HG02588 (cell line): ENCODE data around the gene TNFSF4.

ENCODE experiments used
- ATAC-seq: cut with Tn5 transposase; IDR thresholded peaks from one replicate; pipeline ENCODE4 v1.9.1; 2021; ENCODE audit warnings: mild to moderate bottlenecking, moderate library complexity; ENCODE audit not compliant: unreplicated experiment

TNFSF4 gene

DNA sequence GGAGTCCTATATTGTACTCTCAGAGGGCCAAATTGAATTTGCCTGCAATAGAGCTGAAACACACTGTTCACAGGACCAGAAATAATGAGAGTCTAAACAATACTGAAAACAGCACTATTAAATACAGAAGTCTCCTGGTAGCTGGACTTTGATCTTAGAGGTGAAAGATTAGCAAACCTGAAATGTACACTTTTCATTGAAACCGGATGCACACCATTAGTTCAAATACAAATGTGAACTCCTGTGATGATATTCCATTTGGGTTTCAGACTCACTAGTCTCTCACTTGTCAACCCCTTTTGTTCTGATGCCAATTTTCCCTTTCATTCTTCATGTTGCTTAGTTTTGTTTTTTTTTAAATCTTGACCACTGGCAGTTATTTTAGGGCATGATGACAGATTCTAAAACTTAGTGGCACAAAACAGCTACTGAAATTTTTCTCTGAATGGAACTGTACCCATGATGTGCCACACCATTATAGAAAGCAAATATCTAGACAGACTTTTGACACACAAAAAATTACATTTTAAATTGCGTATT, 5.9 kb upstream of the TNFSF4 start:
- peak; percentile 86 for ATAC-seq

DNA sequence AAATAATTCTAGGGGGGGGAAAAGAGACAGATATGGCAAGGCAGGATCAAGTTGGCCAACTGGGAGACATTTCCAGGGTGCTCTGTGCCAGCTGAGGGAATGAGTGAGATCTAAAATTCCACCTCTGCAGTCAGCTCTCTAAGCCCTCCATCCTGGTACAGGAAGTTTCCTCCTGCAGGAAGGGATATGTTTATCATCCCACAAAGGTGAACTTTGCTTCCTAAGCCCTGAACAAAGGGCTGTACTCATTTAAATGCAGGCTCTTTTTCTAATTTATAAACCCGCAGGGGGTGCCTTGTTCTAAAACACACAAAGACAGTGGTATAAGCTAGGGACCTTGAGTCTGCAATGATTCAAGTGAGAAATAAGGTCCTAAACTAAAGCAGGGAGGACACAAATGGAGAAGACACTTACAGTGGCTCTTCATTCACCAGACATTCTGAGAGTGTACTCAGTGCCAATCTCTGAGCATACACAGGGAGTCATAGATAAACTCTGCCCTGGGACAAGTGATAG, 3.6 kb upstream of the TNFSF4 start:
- no peak for ATAC-seq

DNA sequence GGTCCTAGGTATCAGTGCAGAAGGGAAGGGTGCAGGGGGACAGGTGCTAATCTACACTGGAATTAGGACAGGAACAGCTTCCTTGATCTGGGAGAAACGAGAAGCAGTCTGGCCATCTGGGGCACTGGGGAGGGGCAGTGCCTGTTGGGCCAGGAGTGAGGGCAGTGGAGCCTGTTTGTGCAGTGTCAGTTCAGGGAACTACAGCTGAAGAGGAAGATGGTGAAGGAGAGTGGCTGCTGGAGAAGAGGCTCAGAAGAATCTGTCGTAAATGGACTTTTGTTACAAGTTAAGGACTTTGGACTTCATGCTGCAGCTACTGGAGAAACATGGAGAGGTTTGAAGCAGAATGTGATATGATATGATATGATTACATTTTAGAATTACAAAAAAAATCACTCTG, 3.2 kb upstream of the TNFSF4 start:
- ATAC-seq = no peak

DNA sequence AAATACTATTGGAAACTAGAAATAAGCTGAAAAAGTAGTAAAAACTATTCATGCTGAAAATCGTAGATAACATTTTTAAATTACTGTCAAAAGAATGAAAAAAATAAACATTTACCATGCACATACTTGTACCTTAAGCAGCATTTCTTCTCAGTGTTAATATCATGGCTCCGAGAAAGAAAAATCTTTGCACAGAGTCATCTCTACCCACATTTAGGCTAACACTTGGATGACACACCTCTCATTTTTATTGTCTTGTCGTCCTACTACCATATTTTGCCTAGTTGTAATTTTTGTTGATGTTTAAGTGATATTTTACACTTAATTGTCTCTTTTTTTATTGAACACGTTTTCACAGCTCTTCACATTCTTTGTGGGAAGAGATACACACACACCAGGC, 1.7 kb upstream of the TNFSF4 start:
- no peak for ATAC-seq

DNA sequence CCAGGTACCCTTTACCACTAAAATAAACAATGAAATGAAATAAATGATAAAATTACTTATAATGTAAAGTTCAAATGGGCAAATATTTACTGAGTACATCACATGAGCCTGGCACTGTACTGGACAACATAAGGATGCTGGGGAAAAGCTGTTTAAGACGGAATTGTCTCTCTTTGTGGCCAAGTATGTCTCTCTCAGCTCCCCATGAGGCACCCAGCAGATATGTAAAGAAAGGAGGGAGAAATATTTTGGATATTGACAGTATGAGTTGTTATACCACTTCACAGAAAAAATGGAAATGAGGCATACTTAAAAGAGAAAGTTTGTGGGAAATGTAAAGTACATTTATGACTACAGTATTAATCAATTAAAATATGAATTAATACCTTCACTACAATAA, 1.0 kb upstream of the TNFSF4 start:
- ATAC-seq = no peak

DNA sequence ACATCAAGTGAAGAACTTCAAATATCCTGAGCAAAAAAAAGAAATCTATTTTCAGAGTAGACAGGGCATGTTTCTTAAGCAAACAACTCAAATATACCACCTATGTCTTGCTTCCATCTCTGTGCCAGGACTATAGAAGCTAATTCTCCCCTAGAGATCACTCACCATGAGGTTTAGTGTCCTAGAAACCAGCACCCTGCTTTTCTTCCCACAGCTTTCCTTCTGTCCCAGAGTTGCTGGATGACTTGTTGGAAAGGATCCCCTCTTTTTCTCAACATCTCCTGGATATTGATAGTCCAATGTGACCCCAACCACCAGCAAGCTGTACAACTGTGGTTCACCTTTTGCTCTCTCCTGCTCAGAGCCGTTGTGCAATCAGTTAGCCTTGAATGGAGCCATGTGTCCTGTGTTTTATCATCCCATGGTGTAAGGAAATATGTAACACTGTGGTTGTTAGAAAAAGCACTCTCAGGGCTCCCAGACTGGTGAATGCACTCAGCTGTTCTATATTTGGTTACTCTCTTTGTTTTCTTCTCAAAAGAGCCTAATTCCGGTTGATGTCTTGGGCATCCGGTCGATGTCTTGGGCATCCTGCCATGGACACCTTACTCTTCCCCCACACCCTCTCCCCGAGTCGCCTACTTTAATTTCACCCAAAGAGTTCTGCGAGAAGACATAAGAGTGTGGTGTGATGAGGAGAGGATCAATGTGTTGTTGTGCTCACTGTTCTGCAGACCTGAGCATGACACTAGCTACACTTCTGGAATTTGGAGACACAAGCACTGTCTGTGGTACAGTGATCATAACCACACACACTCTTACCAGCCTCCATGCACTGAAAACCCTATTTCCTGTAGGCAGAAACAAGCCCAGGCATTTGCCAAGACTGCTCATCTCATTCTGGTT, 1.7 kb downstream of the TNFSF4 start:
- peak; percentile 39 for ATAC-seq

DNA sequence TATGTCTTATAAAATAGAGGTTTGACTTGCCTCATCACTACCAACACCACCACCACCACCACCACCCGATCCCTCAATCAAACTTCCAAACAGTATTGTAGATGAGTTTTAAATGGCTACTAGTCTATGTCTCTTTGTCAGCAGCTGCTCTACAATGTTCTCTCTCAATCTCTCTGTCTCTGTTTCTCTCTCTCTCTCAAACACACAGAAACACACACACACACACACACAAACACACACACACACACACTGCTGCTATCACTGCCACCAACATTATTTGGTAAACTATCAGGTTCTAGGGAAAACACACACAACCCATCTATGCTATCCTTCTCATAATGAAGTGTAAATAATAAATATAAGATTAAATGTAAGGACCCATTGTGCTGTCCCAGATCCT, 2.4 kb downstream of the TNFSF4 start:
- no peak for ATAC-seq

DNA sequence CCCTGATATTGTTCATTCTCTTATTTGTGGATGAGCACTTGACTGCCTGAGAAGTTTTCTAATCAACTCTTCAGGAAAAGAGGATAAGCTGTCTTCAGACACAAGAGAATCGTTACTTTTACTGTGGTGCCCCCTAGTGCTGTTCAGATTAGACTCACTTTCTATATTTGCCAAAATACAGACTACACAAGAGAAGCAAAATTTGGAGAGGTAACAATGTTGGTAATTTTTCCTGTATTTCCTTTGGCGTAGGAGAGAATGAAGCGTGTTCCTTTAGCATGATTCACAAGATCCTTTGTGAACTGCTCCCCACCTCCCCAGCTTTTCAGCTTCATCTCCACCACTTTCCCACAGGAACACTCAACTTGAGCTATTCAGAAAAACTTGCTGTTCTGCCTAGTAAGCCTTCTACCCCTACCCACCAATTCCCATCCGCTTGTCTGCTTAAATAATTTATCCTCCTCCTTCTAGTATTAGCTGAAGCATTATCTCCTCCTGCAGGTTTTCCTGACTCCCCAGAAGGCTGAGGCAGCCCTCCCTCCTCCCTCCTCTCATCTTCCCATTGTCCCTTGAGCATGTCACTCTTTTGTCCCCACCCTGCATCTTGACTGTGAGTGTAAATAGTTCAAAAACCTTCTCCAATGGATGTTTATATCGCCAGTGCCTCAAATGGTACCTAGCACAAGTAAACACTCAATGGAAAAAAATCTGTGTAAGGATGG, 4.5 kb downstream of the TNFSF4 start:
- ATAC-seq = no peak

DNA sequence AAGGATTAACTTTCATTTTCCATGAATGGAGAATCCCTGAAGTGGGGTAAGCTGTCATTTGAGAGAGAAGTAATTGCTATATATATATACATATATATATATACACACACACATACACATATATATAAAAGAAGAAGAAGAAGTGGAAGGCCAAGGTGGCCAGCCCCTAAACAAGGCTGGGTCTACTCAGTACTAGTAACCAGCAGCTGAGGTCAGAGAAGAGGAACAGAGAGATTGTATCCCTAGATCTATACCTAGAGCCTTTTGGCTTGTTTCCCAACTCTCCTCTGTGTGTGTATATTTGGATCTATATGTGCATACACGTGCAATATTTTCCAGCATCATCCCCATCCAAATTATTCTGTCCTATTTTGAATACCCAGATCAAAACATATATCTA, 5.2 kb downstream of the TNFSF4 start:
- no peak for ATAC-seq

DNA sequence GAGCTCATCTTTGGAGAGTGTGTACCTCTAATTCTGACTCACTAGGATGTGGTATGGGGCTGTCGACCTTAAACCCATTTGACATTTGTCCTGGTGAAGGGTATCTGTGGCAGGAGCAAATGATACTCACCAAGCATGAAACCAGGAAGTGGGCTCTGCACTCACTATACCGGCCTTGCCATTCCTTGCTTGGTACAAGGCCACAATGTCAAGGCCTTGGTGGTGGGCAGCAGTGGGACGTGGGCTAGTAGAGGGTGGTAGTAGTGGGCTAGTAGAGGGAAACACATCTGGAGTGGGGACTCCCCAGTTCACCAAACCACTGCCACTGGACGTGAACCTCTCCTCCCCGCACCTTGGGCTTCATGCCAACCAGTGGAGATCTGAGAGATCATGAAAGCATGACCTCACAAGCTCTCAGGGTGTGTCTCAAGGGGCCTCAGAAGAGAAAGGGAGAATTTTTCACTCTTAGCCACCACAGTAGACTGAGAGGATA, 11.5 kb downstream of the TNFSF4 start:
- peak; percentile 87 for ATAC-seq

DNA sequence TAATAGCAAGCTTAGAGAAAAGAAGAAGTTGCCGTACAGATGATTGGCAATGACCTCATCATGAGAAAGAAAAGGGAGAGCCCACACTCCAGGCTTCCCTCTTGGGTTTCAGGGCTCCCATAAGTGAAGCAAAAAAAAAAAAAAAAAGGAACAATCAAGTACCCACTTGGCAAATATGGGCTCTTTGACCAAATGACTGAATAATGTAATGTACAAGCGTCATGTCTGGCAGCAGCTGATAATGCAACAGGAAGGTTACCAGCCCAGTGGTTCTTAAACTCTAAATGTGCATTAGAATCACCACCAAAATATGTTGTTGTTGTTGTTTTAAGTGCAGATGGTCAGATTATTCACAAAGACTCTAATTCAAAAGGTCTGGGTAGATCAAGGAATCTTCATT, 13.5 kb downstream of the TNFSF4 start:
- ATAC-seq = no peak

DNA sequence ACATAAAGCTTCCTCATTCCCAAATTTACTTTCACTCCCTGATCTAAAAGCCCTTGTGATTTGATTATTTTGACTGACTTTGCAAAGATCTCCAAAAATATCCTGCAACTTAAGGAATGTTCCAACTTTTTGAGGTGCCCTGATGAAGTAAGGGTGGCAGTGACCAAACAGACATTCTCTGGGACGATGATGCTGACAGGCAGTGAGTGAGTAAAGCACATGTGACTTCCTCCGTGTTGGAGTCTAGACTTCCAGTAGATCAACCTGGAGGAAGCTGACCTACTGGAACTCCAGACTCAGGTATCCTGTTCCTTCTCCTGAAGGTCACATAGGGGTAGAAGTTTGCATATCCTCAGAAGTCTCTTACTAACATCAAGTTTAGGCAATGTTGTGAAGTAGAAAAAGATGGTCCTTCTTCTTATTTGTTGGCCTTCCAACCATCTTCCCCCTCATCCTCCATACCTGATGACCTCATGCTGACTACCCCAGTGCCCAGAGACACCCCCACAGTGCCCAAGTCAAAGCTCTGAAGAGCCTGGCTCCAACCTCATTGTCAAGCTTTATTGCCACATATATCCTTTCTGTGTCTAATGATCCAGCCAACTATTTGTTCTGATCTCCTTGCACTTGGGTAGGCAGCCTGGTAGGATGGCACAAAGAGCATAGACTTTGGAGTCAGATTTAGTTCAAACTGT, 16.0 kb downstream of the TNFSF4 start:
- ATAC-seq = no peak

DNA sequence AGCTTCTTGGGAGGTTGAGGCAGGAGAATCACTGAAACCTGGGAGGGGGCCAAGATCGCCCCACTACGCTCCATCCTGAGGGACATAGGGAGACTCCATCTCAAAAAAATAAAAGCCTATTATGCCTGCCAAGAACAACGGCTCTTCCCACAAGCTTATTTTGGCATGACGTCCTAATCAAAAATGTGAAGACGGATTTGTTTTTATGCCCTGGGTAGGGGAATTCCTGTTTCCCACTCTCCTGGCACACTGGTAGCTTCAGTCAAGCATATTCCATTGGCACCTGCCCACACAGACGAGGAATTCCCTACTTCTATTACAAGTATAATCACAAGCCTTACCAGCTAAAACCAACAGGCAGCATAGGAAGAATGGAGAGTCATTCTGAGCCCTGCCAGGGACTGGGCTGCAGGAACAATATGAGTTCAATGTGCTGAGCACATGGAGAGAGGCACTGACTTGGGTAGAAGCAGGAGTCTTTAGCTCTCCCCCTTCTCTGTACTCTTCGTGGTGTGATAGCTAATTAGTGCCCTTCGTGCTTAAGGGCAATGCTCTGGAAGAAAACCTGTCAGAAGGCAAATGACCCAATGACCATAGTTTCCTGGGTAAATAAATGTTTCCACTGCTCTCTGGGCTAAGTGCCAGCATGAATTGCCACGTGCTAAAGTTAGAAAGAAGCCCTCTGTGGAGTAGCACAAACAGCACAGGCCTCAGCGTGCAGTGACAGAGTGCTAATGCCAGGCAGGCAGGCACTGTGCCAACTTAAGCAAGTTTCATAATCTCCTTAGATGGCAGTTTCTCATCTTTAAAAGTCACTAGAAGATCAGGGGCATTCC, 16.8 kb downstream of the TNFSF4 start:
- ATAC-seq = no peak

DNA sequence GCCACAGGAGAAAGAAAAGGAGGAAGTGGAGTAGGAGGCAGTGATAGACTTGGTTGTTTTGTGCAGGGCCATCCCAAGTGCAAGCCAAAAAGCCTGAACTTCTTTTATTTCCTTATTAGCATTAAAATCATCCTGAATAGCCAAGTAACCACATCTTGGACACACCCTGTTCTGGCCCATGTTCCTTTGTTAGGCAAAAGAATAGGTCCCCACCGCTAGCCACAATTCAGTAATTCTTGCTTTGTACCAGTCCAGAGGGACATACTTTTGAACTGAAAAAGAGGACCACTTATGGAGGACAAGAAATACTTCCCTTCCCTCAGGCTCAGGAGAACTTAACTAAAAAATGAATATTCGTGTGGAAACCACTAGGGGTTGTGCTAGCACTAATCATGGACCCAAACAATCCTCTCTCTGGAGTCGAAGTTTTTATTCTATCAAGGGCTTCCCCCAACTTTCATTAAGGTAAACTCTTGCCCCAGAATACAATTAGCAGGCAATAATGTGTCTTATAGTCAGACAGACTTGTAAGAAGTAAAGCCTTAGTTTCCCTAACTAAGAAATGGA, 19.4 kb downstream of the TNFSF4 start:
- ATAC-seq = no peak

DNA sequence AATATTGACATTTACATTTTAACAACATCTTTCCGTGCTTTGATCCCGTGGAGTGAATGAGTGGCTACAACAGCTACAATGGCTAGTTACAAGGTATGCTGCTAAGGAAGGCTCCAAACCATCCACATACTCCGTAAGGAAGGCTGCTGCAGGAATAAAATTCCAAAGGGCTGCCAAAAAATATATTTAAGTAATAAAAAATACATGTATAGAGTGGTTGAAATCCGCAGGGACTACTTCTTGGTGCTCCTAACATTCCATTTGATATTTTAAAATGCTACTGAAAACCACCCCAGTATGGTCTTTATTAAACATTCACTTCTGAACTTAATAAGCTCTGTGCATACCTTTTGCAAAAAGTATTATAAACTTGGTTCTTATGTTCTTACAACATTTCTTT, 25.3 kb downstream of the TNFSF4 start:
- ATAC-seq = no peak

DNA sequence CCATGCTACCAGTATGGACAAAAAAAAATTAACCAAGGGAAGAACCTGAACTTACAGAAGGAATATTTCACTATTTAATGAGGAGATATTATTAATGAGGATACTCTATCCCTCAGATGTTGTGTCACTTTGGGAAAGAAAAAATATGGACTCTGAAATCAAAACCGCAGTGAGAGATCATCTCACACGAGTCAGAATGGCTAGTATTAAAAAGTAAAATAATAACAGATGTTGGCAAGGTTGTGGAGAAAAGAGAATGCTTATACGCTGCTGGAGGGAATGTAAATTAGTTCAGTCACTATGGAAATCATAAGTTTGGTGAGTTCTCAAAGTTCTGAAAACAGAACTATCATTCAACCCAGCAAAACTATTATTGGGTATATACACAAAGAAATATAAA, 30.9 kb downstream of the TNFSF4 start:
- no peak for ATAC-seq

DNA sequence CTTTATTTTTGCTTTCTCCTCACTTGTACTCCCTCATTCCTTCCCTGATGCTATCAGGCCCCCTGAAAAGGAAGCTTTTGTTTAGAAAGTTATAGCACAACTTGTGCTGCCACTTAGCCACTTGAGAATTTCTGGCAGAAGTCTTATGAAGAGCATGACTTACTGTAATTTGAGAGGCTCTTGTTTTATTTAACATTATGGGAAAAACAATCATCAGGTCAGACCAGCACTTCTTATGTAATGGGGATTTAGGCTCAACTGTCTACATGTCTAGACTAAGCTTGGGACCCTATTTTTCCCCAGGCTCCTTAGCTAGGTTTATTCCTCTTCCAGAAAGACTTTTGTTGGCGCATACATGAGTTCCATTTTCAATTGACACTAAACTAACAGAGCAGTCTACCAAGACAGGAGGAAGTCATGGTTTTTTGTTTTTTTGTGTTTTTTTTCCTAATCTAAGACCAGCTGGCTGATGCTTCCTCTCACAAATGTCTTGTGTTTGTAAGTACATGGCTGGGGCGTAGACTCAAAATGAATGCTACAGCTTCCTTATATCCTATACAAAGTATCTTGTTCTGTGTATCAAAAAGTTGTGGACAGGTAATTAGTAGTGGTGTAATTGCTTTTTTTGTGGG, 31.5 kb downstream of the TNFSF4 start:
- no peak for ATAC-seq

DNA sequence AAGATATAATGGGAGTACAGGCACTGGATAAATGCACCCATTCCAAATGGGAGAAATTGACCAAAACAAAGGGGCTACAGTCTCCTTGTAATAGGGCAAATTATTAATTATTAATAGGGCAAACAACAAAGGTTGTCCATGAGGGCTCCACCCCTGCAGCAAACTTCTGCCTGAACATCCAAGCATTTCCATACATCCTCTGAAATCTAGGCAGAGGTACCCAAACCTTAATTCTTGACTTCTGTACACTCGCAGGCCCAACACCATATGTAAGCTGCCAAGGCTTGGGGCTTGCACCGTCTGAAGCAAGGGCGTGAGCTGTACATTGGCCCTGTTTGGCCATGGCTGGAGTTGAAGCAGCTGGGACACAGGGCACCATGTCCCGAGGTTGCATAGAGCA, 33.7 kb downstream of the TNFSF4 start:
- no peak for ATAC-seq

DNA sequence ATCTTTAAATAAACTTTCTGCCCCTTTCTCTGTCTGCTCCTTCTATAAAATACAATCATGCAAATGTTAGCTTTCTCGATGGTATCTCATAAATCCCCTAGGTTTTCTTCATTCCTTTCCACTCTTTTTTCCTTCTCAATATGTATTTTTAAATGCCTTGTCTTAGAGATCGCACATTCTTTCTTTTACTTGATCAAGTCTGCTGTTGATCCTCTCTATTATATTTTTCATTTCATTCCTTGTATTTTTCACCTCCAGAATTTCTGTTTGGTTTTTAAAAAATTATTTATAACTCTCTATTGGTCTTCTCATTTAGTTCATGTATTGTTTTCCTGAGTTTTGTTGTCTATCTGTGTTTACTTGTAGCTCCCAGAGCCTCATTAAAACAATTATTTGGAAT, 36.0 kb downstream of the TNFSF4 start:
- no peak for ATAC-seq
